ENCODE measurements around the gene HEMGN. TPM values are rescaled to one million over a fixed set of nuclear protein-coding genes. Genes with fewer than 3 reads are reported as not detected.

The HEMGN gene
- total and polyA plus RNA-seq, 2 experiments from 2014 or later: not detected

GRCh38 chr9:97908705-97909104 lies 29.3 kb downstream of the HEMGN start:
- no peaks in the 10 kb centered on the region for H3K9me2 ChIP-seq (replicated peaks; ENCODE audit: insufficient read depth)
- no peaks in the 10 kb centered on the region for H4K20me1 ChIP-seq (ENCODE audit: insufficient read depth, poor library complexity, severe bottlenecking)
- H3K4me1 ChIP-seq (ENCODE audit: insufficient read depth): no peaks in the 10 kb centered on the region
- no peaks in the 10 kb centered on the region for H3K27me3 ChIP-seq
- TF ChIP-seq EZH2 (IDR thresholded peaks at IDR 0.05; ENCODE audit: borderline replicate concordance) (no peak), CTCF (IDR thresholded peaks at IDR 0.05; ENCODE audit: poor library complexity) (no peak), EZH2phosphoT487 (IDR thresholded peaks at IDR 0.05; ENCODE audit: low read depth, severe bottlenecking, unreplicated experiment) (no peak)
- no peak overlapping the region for H2AFZ ChIP-seq
- H3K9me3 ChIP-seq (ENCODE audit: low read depth): no peaks in the 10 kb centered on the region
- H3K4me3 ChIP-seq: no peak overlapping the region
- 100% methylated on average over 1 of the region's 1 CpG for WGBS (ENCODE audit: low lambda C conversion rate, missing lambda C conversion rate)
- H3K79me2 ChIP-seq: peaks cover 10% of the 10 kb centered on the region
- no peaks in the 10 kb centered on the region for H3K36me3 ChIP-seq (replicated peaks; ENCODE audit: insufficient read depth, low read depth)
- no peak overlapping the region for H3K4me2 ChIP-seq
- DNase-seq (ENCODE audit: low spot score): no peak
- H3K27ac ChIP-seq: no peak overlapping the region

- WGBS (ENCODE audit: low lambda C conversion rate, missing lambda C conversion rate): 93% methylated on average over 5 of the region's 5 CpGs
- Histone ChIP-seq H3K27me3 (no peaks in the 10 kb centered on the region), H3K4me2 (no peak overlapping the region), H2AFZ (no peak overlapping the region), H3K9me2 (replicated peaks; ENCODE audit: insufficient read depth) (no peaks in the 10 kb centered on the region), H3K4me3 (no peak overlapping the region), H3K9me3 (ENCODE audit: low read depth) (no peaks in the 10 kb centered on the region), H3K4me1 (ENCODE audit: insufficient read depth) (no peaks in the 10 kb centered on the region), H4K20me1 (ENCODE audit: insufficient read depth, poor library complexity, severe bottlenecking) (no peaks in the 10 kb centered on the region), H3K79me2 (peaks cover 10% of the 10 kb centered on the region), H3K36me3 (replicated peaks; ENCODE audit: insufficient read depth, low read depth) (no peaks in the 10 kb centered on the region), H3K27ac (no peak overlapping the region)
- no peak for DNase-seq (ENCODE audit: low spot score)
- TF ChIP-seq EZH2 (IDR thresholded peaks at IDR 0.05; ENCODE audit: borderline replicate concordance): no peak
- TF ChIP-seq CTCF (IDR thresholded peaks at IDR 0.05; ENCODE audit: poor library complexity): no peak
- no peak for TF ChIP-seq EZH2phosphoT487 (IDR thresholded peaks at IDR 0.05; ENCODE audit: low read depth, severe bottlenecking, unreplicated experiment)
Observed at GRCh38 chr9:97907632-97908031, 30.3 kb downstream of the HEMGN start.

GRCh38 chr9:97907046-97907445 lies 30.9 kb downstream of the HEMGN start:
- Histone ChIP-seq H2AFZ (no peak overlapping the region), H3K9me2 (replicated peaks; ENCODE audit: insufficient read depth) (no peaks in the 10 kb centered on the region), H3K4me3 (no peak overlapping the region), H3K4me2 (no peak overlapping the region), H3K27me3 (no peaks in the 10 kb centered on the region), H3K79me2 (peaks cover 10% of the 10 kb centered on the region), H3K27ac (no peak overlapping the region), H3K36me3 (replicated peaks; ENCODE audit: insufficient read depth, low read depth) (no peaks in the 10 kb centered on the region), H4K20me1 (ENCODE audit: insufficient read depth, poor library complexity, severe bottlenecking) (no peaks in the 10 kb centered on the region), H3K9me3 (ENCODE audit: low read depth) (no peaks in the 10 kb centered on the region), H3K4me1 (ENCODE audit: insufficient read depth) (no peaks in the 10 kb centered on the region)
- no peak for DNase-seq (ENCODE audit: low spot score)
- TF ChIP-seq EZH2 (IDR thresholded peaks at IDR 0.05; ENCODE audit: borderline replicate concordance) (no peak), EZH2phosphoT487 (IDR thresholded peaks at IDR 0.05; ENCODE audit: low read depth, severe bottlenecking, unreplicated experiment) (no peak), CTCF (IDR thresholded peaks at IDR 0.05; ENCODE audit: poor library complexity) (no peak)
- WGBS (ENCODE audit: low lambda C conversion rate, missing lambda C conversion rate): 97% methylated on average over 3 of the region's 3 CpGs

Data from hepatocyte (in vitro differentiated cells).